ENCODE results near the gene TRPC4AP.
A peak's percentile ranks its signal among the peaks of the same experiment; 100 is the strongest.
"Not testable (repeated sequence)": the region's sequence is repeated elsewhere in the genome, so short reads cannot be mapped to it uniquely, and the experiment has no call there.

TRPC4AP gene

DNA sequence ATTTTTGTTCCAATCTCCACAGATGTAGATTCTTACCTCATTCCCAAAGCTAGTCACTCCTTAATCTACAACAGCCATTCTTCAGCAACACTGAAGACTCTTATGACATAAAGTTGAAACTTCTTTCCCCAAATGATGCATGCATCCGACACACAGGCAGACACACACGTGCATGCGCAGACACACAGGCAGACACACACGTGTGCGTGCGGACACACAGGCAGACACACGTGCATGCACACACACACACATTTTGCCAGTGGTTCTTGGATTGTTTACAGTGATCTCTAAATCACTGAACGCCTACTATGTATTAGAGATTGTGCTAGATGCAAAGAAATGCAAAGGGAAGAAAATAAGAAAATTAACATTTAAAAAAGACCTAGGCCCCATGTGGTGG lies 9.0 kb upstream of the TRPC4AP start:
- DNase-seq (ENCODE audit: low spot score): no peak

DNA sequence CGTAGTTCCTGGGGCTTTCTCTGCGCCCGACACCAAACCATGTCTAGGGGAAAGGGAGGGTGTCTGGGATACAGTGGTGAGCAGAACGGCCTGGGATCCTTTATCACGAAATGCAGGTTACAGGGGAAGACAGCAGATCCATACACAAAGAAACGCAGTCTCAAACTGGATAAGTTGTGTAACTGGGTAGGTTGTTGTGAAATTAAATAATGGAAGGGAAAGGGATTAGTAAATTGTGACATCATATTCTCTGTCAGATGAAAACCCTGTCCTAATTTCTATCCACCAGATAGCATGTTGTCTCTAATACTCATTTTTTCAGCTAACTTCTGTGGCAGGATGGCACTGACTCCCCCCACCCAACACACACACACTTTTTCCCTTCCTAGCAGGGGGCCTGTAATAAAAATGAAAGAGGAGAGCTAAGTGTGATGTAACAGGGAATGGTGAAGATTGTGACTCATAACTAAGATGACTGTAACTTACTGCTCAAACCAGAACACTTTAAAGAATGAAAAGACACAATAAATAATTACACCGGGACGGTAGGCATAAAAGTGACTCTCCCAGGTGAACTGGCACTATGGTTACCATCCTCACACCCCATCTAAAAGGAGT lies 769 bp upstream of the TRPC4AP start:
- no peak for DNase-seq (ENCODE audit: low spot score)

DNA sequence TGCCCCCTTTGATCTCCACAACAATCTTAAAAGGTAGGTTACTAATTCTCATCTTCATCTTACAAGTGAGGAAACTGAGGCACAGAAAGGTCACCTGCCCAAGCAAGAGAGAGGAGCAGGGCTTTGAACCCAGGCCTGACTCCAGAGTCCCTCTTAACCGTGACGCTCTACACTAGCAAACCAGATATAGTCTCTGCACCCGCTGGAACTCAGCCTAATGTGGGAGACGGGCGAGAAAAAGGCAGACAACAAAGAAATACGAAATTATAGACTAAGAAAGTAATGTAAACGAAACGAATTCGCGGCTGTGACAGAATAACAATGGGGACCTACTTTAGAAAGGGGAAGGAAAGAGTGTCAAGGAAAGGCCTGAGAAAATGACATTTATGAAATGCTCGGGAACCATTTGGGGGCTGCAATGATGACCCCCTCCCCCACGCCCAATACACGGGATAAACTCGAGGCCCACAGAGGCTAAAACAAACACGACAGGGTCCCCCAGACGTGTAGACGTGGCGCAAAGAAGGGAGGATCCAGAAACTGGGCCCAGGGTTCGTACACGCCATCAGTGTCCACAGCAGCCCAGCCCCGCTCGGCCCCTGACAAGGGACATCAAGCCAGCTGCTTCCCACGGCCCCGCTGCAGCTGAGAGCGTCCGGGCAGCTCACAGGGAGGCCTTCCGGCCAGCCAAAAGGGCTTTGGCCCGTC lies 637 bp downstream of the TRPC4AP start:
- DNase-seq (ENCODE audit: low spot score): no peak

DNA sequence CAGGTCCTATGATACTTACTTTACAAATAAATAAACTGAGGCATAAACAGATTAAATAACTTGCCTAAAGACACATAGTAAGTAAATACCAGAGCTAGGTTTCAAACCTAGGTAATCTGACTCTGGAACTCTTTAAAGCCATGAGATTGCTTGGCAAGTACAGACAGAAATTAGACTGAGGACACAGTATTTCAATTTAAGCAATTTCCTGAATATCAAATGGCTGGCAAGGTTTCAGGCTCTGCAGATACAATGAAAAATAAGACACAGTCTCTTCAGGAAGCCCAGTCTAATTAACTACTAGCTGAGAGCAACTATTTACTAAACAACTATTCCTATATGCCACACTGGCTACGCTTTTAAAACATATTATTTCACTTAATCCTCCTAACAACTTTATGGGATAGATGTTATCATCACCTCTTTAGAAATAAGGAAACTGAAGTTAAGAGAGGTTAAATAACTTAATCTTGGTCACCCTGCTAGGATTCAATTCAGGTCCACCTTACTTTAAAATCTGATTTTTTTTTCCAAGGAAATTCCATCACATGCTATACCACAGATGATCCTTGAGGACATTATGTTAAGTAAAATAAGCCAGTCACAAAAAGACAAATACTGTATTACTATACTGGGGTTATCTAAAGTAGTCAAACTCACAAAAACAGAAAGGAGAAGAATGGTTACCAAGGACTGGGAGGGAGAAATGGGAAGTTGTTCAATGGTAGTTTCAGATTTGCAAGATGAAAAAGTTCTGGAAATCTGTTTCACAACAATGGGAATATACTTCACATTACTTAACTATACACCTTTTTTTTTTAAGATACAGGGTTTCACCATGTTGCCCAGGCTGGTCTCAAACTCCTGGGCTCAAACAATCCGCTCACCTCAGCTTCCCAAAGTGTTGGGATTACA lies 4.1 kb downstream of the TRPC4AP start:
- DNase-seq (ENCODE audit: low spot score): no peak

DNA sequence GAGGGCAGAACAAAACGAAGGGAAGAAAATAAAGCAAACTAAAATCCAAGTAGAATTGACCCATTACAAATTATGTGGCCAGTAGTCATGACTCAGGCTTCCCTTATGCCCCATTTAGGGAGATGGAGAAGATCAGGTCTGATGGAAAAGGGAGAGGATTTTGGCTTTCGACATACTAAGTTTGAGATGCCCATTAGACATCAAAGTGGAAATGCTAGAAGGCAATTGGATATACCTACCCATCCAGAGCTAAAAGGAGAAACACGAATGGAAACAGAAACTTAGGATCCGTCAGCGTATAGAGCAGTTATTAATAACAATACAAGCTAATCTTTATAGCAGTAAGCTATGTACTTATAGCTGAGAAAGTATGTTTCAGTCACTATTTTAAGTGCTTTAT lies 4.8 kb downstream of the TRPC4AP start:
- no peak for DNase-seq (ENCODE audit: low spot score)

DNA sequence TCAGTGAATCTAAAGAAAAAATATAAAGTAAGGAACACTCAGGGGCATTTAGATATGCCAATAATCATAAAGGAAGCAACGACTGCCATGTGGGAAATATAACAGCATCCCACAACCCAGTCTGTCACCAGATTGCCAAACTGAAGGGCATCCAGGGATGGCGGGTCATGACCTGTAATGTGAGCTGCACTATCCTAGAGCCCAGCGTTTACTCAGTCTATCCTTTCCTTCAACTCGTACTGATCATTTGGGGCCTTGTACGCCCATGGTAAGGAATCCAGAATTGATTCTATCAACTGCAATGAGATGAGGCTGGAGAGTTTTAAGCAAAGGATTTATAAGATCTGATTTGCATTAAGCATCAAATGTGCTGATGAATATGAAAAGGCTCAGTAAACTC lies 5.3 kb downstream of the TRPC4AP start:
- DNase-seq (ENCODE audit: low spot score): no peak

DNA sequence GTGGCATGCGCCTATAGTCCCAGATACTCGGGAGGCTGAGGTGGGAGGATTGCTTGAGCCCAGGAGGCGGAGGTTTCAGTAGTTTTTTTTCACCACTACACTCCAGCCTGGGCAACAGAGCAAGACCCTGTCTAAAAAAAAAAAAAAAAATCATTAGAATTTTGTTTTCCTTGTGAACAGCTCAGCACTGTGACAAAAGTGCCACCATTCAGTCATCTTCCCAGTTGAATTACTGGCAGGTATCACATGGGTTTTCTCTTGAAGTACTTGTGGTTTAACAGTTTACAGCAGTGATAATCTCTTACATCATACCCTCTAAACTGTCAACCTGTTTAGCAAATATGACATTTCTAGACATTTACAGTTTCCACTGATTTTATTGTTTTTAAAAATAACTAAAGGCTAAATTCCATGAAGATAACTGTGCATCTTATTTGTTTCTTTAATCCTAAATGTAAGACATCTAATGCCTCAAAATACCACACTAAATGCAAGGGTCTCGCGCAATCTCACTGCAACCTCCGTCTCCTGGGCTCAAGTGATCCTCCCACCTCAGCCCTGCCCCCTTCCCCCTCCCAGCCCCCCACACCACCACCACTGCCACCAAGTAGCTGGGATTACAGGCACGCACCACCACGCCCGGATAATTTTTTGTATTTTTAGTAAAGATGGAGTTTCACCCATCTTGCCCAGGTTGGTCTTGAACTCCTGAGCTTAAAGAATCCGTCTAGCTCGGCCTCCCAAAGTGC lies 7.0 kb downstream of the TRPC4AP start:
- DNase-seq (ENCODE audit: low spot score): peak; percentile 23

DNA sequence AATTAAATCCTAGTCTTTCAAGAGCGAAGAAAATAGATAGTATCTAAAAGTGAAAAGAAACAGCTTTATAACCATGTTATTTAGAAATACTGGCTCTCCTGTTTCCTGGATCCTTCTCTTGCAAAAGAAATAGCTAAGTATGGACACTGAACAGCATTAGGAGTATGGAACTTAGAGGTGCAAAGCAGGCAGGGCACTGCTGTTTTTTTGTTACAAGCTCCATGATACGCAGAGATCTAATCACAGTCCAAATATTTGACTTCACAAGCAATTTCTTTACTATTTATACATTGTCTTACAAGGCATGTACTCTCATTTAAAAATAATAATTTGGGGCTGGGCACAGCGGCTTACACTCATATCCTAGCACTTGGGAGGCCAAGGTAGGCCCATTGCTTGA lies 7.6 kb downstream of the TRPC4AP start:
- no peak for DNase-seq (ENCODE audit: low spot score)

DNA sequence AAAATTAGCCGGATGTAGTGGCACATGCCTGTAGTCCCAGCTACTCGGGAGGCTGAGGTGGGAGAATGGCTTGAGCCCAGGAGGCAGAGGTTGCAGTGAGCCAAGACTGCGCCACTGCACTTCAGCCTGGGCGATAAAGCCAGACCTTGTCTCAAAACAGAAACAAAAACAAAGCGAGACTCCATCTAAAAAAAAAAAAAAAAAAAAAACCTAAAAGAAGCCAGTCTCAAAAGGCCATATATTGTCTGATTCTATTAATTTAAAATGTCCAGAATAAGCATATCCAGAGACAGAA lies 12.3 kb downstream of the TRPC4AP start:
- not testable (repeated sequence) for DNase-seq (ENCODE audit: low spot score)

DNA sequence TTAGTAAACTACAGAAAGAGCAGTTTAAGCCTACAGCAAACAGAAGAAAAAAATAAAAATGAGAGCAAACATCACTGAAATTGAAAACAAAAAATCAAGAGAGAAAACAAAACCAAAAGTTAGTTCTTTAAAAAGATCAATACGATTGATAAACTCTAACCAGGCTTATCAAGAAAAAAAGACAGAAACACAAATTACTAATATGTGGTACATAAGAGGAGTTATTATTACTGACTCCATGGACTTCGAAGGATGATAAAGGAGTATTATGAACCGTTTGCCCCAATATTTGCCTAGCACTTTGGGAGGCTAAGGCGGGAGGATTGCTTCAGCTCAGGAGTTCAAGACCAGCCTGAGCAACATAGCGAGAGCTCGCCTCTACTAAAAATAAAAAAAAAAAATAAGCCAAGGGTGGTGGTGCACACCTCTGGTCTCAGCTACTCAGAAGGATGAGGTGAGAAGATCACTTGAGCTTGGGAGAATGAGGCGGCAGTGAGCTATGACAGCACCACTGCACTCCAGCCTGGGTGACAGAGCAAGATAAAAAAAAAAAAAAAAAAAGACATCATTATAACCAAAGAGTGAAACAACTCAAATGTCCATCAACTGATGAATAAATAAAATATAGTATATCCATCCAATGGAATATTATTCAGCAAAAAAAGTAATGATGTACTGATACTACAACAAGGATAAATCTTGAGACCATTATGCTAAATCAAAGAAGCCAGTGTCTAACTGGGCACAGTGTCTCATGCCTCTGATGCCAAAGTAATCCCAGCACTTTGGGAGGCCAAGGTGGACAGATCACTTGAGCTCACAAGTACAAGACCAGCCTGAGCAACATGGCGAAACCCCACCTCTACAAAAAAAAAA lies 12.9 kb downstream of the TRPC4AP start:
- no peak for DNase-seq (ENCODE audit: low spot score)

DNA sequence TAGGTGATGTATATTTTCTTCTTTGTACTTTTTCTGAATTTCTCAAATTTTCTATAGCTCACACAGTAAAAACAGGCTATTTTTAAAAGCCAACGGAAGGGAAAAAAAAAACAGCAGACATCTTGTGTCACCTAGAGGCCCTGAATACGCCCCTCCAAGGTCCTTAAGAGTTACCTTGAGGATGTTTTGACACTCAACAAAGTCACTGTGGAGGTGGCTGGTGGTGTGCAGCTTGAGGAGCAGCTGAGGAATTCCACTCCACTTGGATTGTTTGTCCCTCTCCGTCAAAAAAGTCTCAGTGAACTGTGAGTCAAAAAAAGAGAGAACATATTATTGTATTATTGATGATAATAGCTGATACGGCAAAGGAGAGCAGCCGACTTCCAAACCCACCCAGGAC lies 14.7 kb downstream of the TRPC4AP start:
- DNase-seq (ENCODE audit: low spot score): no peak

DNA sequence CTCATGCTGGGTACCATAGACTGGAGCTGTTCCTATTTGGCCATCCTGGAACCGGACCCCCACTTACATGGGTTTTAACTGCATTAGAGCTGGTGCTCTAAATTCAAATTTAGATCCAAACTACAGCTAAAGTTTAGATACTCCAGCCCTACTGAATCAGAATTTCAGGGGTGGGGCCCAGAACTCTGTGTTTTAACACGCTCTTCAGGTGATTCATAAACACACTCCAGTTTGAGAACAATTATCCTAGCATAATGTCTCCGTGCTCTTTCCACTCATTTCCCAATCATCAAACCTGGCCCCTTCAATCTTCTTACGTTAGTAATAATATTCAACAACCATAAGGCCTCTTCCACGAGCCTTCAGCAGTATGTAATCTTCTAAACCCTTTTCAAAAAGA lies 15.3 kb downstream of the TRPC4AP start:
- no peak for DNase-seq (ENCODE audit: low spot score)

DNA sequence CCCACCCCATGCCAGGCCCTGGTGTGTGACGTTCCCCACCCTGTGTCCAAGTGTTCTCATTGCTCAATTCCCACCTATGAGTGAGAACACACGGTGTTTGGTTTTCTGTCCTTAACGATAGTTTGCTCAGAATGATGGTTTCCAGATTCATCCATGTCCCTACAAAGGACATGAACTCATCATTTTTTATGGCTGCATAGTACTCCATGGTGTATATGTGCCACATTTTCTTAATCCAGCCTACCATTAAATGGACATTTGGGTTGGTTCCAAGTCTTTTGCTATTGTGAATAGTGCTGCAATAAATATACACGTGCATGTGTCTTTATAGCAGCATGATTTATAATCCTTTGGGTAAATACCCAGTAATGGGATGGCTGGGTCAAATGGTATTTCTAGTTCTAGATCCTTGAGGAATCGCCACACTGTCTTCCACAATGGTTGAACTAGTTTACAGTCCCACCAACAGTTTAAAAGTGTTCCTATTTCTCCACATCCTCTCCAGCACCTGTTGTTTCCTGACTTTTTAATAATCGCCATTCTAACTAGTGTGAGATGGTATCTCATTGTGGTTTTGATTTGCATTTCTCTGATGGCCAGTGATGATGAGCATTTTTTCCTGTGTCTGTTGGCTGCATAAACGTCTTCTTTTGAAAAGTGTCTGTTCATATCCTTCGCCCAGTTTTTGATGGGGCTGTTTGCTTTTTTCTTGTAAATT lies 21.0 kb downstream of the TRPC4AP start:
- DNase-seq (ENCODE audit: low spot score): not testable (repeated sequence)

DNA sequence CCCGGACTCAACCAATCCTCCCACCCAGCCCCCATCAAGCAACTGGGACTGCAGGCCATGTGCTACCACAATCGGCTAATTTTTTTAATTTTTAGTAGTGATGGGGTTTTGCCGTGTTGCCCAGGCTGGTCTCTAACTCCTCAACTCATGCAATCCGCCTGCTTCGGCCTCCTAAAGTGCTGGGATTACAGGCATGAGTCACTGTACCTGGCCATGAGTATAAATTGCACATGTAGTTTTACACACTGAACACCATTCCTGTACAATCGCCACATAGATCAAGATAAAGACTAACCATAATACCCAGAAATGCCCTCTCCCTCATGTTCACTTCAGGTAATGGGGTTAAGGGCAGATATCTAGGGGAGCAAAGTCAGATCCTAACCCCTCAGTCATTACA lies 26.4 kb downstream of the TRPC4AP start:
- no peak for DNase-seq (ENCODE audit: low spot score)

DNA sequence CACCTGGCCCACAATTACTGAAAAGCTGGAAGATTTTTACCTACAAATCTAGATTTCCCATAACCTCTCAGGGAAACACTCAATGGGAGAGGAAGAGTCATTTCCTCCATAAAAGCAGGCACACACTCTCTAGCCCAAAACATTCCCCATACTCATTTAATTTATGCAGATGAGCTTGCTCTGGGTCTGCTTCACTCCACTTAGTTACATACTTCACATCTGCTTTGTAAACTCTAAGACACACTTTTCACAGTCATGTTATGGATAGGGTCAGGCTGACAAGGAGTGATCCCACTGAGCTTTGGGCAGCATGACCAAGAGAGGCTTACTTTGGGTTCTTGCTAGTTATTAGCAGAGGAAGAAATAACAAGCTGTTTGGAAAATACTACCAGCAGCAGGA lies 27.4 kb downstream of the TRPC4AP start:
- DNase-seq (ENCODE audit: low spot score): no peak

DNA sequence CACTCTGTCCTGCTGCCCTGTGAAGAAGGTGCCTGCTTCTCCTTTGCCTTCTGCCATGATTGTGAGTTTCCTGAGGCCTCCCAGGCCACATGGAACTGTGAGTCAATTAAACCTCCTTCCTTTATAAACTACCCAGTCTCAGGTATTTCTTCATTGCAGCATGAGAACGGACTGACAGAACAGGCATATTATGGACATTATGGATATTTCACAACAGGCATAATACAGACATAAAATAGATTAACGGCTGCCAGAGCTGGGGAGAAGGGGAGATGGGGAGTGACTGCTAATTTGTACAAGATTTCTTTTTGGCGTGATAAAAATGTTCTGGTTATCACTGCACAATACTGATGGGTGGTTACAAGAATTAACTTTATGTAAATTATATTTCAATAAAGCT lies 29.4 kb downstream of the TRPC4AP start:
- DNase-seq (ENCODE audit: low spot score): no peak

DNA sequence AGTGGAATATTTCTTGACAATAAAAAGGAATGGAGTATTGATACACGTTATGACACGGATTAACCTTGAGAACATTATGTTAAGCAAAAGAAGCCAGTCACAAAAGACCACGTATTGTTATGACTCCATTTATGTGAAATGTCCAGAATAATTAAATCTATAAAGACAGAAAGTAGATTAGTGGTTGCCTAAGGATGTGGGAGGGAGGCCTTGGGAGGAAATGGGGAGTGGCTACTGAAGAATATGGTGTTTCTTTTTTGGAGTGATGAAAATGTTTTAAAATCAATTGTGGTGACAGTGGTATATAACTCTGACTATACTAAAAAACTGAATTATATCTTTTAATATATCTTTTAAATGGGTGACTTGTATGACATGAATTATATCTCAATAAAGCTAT lies 30.1 kb downstream of the TRPC4AP start:
- no peak for DNase-seq (ENCODE audit: low spot score)

DNA sequence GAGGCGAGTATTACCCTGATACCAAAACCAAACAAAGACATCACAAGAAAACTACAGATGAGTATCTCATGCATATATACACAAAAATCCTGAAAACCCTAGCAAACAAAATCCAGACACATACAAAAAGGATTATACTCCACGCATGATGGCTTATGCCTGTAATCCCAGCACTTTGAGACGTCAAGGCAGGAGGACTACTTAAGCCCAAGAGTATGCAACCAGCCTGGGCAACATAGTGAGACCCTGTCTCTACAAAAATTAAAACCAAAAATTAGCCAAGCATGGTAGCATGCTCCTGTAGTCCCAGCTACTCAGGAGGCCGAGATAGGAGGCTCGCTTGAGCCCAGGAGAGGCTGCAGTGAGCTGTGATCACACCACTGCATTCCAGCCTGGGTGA lies 32.4 kb downstream of the TRPC4AP start:
- DNase-seq (ENCODE audit: low spot score): no peak

DNA sequence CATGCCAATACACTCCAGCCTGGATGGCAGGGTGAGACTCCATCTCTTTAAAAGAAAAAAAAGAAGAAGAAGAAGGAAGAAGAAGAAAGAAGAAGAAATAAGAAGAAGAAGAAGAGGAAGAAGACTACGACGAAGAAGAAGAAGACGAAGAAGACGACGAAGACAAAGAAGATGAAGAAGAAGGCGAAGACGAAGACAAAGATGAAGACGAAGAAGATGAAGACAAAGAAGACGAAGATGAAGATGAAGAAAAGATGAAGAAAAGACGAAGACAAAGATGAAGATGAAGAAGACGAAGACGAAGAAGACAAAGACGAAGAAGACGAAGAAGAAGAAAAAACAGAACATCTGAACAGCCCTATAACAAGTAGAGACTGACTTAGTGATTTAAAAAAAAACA lies 33.0 kb downstream of the TRPC4AP start:
- no peak for DNase-seq (ENCODE audit: low spot score)

DNA sequence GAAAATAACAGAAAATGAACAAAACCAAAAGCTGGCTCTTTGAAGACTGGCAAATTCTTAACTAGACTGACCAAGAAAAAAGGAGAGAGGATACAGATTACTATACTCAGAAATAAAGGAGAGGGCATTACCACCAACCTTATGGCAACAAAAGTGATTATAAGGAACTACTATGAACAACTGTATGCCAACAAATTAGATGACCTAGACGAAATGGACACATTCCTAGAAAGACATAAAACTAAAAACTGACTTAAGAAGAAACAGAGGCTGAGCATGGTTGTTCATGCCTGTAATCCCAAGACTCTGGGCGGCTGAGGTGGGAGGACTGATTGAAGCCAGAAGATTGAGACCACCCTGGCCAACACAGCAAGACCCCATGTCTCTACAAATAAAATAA lies 33.5 kb downstream of the TRPC4AP start:
- DNase-seq (ENCODE audit: low spot score): no peak

Measured in CD4-positive, alpha-beta T cell treated with Interleukin-15 for 4 hours (primary cell).